Thymus (tissue), 11 donors: ENCODE results near the gene SELENOS. TPM values are rescaled to one million over a fixed set of nuclear protein-coding genes. Genes with fewer than 3 reads are reported as not detected.

Source experiments
- DNase-seq, 9 donors: peaks; one replicate each; pipeline ENCODE4 v3.0.0-alpha.2; 2013; ENCODE audit warnings: low spot score in 9 of 9, low read depth in 6 of 9, missing footprints in 1 of 9
- H3K27ac ChIP-seq, 2 donors: one replicate each; pipeline ENCODE4 v1.5.1; 2013; ENCODE audit warnings: control low read depth in 1 of 2, low read depth in 1 of 2, low read length in 1 of 2, mild to moderate bottlenecking in 1 of 2, moderate library complexity in 1 of 2
- H3K27me3 ChIP-seq, 2 donors: one replicate each; pipeline ENCODE4 v1.5.1; 2013; ENCODE audit warnings: low read length in 1 of 2; ENCODE audit not compliant: control insufficient read depth in 2 of 2, insufficient read depth in 1 of 2
- H3K36me3 ChIP-seq, 2 donors: one replicate each; pipeline ENCODE4 v1.5.1; 2013; ENCODE audit warnings: low read length in 1 of 2, mild to moderate bottlenecking in 1 of 2, moderate library complexity in 1 of 2; ENCODE audit not compliant: control insufficient read depth in 2 of 2, insufficient read depth in 2 of 2
- H3K4me1 ChIP-seq, 2 donors: one replicate each; pipeline ENCODE4 v1.5.1; 2013; ENCODE audit warnings: low read length in 2 of 2; ENCODE audit not compliant: control insufficient read depth in 2 of 2, insufficient read depth in 2 of 2
- H3K4me3 ChIP-seq, 2 donors: one replicate each; pipeline ENCODE4 v1.5.1; 2013; ENCODE audit warnings: low read length in 2 of 2, control low read depth in 1 of 2, mild to moderate bottlenecking in 1 of 2
- H3K9me3 ChIP-seq, 2 donors: one replicate each; pipeline ENCODE4 v1.5.1; 2013; ENCODE audit warnings: low read length in 1 of 2, mild to moderate bottlenecking in 1 of 2; ENCODE audit not compliant: control insufficient read depth in 2 of 2, insufficient read depth in 1 of 2
- WGBS: extraction: QIAGEN DNeasy Blood & Tissue Kit; methylation state at CpG from one replicate; pipeline ENCODE4 v1.1.7; 2013; 5-methylcytosine and 5-hydroxymethylcytosine counted together
- polyA plus RNA-seq: library from polyadenylated mRNA; stranded (reverse); fragments of 200-250 nt; gene quantifications from one replicate; pipeline ENCODE4 v1.2.3, GENCODE V29; 2013
- total RNA-seq: library from RNA; stranded (reverse); fragments of 120-200 nt; gene quantifications from one replicate; pipeline ENCODE4 v1.2.4, GENCODE V29; 2013
- donor health status: healthy.

SELENOS gene
- total and polyA plus RNA-seq, 2 donors = 26.4 to 64.5 TPM

- H3K4me1 ChIP-seq = peaks cover 34 to 43% of the 10 kb centered on the region in 2 donors
Measured at GRCh38 chr15:101240358-101240757, 36.9 kb downstream of the SELENOS start.

GRCh38 chr15:101239724-101240136 lies 37.6 kb downstream of the SELENOS start:
- H3K36me3 ChIP-seq = no peaks in the 10 kb centered on the region
- peak overlapping the region in 1 of 2 donors; percentile 15 for H3K27ac ChIP-seq
- peaks cover 29 to 37% of the 10 kb centered on the region in 2 donors for H3K4me1 ChIP-seq
- H3K9me3 ChIP-seq = no peaks in the 10 kb centered on the region
- H3K4me3 ChIP-seq = no peak overlapping the region
- 15% methylated on average over 6 of the region's 6 CpGs for WGBS
- peak in 1 of 9 donors; percentile 33 for DNase-seq
- no peaks in the 10 kb centered on the region for H3K27me3 ChIP-seq

More at GRCh38 chr15:101240358-101240757, 36.9 kb downstream of the SELENOS start:
- H3K4me3 ChIP-seq = no peak overlapping the region
- H3K27ac ChIP-seq = no peak overlapping the region
- 89% methylated on average over 5 of the region's 5 CpGs for WGBS
- no peaks in the 10 kb centered on the region for H3K36me3 ChIP-seq
- H3K27me3 ChIP-seq = no peaks in the 10 kb centered on the region
- no peak for DNase-seq
- H3K9me3 ChIP-seq = no peaks in the 10 kb centered on the region

GRCh38 chr15:101237251-101237650 lies 40.0 kb downstream of the SELENOS start:
- Histone ChIP-seq H3K27ac (no peak overlapping the region), H3K4me3 (no peak overlapping the region), H3K9me3 (no peaks in the 10 kb centered on the region), H3K4me1 (peaks cover 6 to 19% of the 10 kb centered on the region in 2 donors), H3K27me3 (no peaks in the 10 kb centered on the region), H3K36me3 (no peaks in the 10 kb centered on the region)
- no peak for DNase-seq
- 86% methylated on average over 12 of the region's 12 CpGs for WGBS

GRCh38 chr15:101233651-101234280 lies 43.5 kb downstream of the SELENOS start:
- DNase-seq = no peak
- Histone ChIP-seq H3K4me1 (peaks cover 0 to 4% of the 10 kb centered on the region in 2 donors), H3K9me3 (no peaks in the 10 kb centered on the region), H3K4me3 (no peak overlapping the region), H3K27me3 (no peaks in the 10 kb centered on the region), H3K27ac (peak overlapping the region in 1 of 2 donors; percentile 49), H3K36me3 (no peaks in the 10 kb centered on the region)
- WGBS = 89% methylated on average over 5 of the region's 5 CpGs

DNA sequence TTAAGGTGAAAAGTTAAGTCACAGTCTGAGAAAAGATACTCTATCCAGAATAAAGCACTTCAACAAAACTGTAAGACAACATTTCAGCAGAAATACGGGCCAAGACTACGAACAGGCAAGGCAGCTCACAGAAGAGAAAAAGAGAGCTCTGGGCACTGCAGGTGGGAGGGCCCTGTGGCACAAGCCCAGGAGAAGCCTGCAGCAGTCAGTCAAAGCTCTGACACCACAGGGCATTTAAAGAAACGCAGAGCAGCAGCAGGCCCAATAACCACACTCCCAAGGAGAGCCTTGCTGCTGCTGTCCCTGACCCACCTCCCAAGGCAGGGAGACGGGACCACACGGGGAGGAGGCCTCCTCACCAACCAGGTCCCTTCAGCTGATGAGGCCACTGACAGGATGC lies 44.6 kb downstream of the SELENOS start:
- WGBS = 86% methylated on average over 5 of the region's 5 CpGs
- Histone ChIP-seq H3K4me1 (peaks cover 0 to 4% of the 10 kb centered on the region in 2 donors), H3K4me3 (no peak overlapping the region), H3K27ac (peak overlapping the region in 1 of 2 donors; percentile 56), H3K27me3 (no peaks in the 10 kb centered on the region), H3K9me3 (no peaks in the 10 kb centered on the region), H3K36me3 (no peaks in the 10 kb centered on the region)
- DNase-seq = no peak

GRCh38 chr15:101228313-101228712 lies 49.0 kb downstream of the SELENOS start:
- Histone ChIP-seq H3K27me3 (no peaks in the 10 kb centered on the region), H3K9me3 (no peaks in the 10 kb centered on the region), H3K4me1 (peaks cover 4% of the 10 kb centered on the region in 2 donors), H3K36me3 (no peaks in the 10 kb centered on the region), H3K27ac (no peak overlapping the region), H3K4me3 (no peak overlapping the region)
- no peak for DNase-seq

DNA sequence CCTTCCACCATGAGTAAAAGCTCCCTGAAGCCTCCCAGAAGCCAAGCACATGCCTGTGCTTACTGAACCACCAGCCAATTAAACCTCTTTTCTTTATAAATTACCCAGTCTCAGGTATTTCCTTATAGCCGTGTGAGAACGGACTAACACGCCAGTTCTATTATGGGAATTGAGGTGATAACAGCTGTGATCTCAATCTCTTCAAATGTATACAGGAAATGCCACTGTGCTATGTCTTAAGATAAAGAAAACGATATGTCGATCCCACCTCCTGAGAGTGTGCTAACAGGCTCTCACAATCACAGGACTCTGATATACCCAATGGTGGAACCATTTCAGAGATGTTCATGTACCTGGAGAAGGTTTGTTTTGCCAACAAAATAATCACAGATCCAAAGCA lies 51.6 kb downstream of the SELENOS start:
- 60% methylated on average over 5 of the region's 5 CpGs for WGBS
- H3K4me1 ChIP-seq = peaks cover 4 to 6% of the 10 kb centered on the region in 2 donors

More for the DNA sequence above, 51.6 kb downstream of the SELENOS start:
- Histone ChIP-seq H3K27ac (no peak overlapping the region), H3K4me3 (no peak overlapping the region), H3K27me3 (no peaks in the 10 kb centered on the region), H3K9me3 (no peaks in the 10 kb centered on the region), H3K36me3 (no peaks in the 10 kb centered on the region)
- no peak for DNase-seq

Other genes starting within 250 kb of the SELENOS start
- 13.1 TPM for gene CHSY1, start 25.4 kb downstream of the SELENOS start, total RNA-seq
- gene CHSY1, start 25.4 kb downstream of the SELENOS start, polyA plus RNA-seq = 14.9 TPM
- gene SNRPA1, start 17.8 kb upstream of the SELENOS start, total RNA-seq = 47.7 TPM
- gene SNRPA1, start 17.8 kb upstream of the SELENOS start, polyA plus RNA-seq = 71.4 TPM
- 10.5 TPM for gene PCSK6, start 212.2 kb upstream of the SELENOS start, total RNA-seq
- 10.1 TPM for gene PCSK6, start 212.2 kb upstream of the SELENOS start, polyA plus RNA-seq